Ovary (tissue), 3 donors: ENCODE results near the gene KRT80.

ENCODE experiments used
- EP300 ChIP-seq: sonication (generic); formaldehyde crosslinking; IDR thresholded peaks from one replicate; pipeline ENCODE4 v1.6.1; 2017; ENCODE audit warnings: antibody characterized with exemption
- POLR2A ChIP-seq: fragments of 450-650 bp; IDR thresholded peaks from one replicate; pipeline ENCODE4 v1.6.1; 2017; ENCODE audit warnings: antibody characterized with exemption, mild to moderate bottlenecking, moderate library complexity
- TF ChIP-seq, protein P1 (sequence below), 3 donors: fragments of 450-650 bp in 2 of 3; fragments of 200-600 bp in 1 of 3; IDR thresholded peaks; one replicate each; pipeline versions ENCODE4 v1.5.1 to v1.8.0; 2016 to 2022; ENCODE audit warnings: antibody characterized with exemption in 3 of 3, mild to moderate bottlenecking in 1 of 3
- donor health status: DM: no; HTN: no; CAD: no.

- no peak for TF ChIP-seq POLR2A
- no peak for TF ChIP-seq EP300
- TF ChIP-seq, protein P1, sequence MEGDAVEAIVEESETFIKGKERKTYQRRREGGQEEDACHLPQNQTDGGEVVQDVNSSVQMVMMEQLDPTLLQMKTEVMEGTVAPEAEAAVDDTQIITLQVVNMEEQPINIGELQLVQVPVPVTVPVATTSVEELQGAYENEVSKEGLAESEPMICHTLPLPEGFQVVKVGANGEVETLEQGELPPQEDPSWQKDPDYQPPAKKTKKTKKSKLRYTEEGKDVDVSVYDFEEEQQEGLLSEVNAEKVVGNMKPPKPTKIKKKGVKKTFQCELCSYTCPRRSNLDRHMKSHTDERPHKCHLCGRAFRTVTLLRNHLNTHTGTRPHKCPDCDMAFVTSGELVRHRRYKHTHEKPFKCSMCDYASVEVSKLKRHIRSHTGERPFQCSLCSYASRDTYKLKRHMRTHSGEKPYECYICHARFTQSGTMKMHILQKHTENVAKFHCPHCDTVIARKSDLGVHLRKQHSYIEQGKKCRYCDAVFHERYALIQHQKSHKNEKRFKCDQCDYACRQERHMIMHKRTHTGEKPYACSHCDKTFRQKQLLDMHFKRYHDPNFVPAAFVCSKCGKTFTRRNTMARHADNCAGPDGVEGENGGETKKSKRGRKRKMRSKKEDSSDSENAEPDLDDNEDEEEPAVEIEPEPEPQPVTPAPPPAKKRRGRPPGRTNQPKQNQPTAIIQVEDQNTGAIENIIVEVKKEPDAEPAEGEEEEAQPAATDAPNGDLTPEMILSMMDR (IDR thresholded peaks at IDR 0.05) = no peak
Observed at GRCh38 chr12:52238916-52239646, 47.3 kb upstream of the KRT80 start.
